OCI-LY7 (cell line): Measurements from ENCODE around the gene GRB10. TPM values are rescaled to one million over a fixed set of nuclear protein-coding genes. Genes with fewer than 3 reads are reported as not detected.
"Not testable (repeated sequence)": the region's sequence is repeated elsewhere in the genome, so short reads cannot be mapped to it uniquely, and the experiment has no call there.

Experiments
- BruUV-seq: library from RNA; stranded (reverse); fragments of 400-500 nt; replicated peaks from 2 replicates; lab custom pipeline; 2021; lab: Mats Ljungman, UMichigan
- CTCF ChIA-PET: fragments of 300-600 bp; sonication (Branson Sonifier 250); formaldehyde crosslinking; loops from one replicate; lab custom pipeline; 2022; ENCODE audit warnings: antibody characterized with exemption; ENCODE audit not compliant: unreplicated experiment; lab: Charles Lee
- POLR2A ChIA-PET: fragments of 300-600 bp; sonication (Branson Sonifier 250); formaldehyde crosslinking; loops from one replicate; lab custom pipeline; 2022; ENCODE audit warnings: antibody characterized with exemption; lab: Charles Lee
- DNase-seq: peaks from one replicate; pipeline ENCODE4 v3.0.0-alpha.2; 2015; ENCODE audit warnings: low spot score
- H2AFZ ChIP-seq: fragments of 200-600 bp; sonication (generic), shearing (Covaris generic); 2 replicates; pipeline ENCODE4 v1.6.1; 2014; ENCODE audit warnings: mild to moderate bottlenecking, antibody characterized with exemption, low read length, moderate library complexity
- H3K27ac ChIP-seq: fragments of 200-600 bp; sonication (generic); 2 replicates; pipeline ENCODE4 v1.5.1; 2014; ENCODE audit warnings: mixed run types, low read depth, mild to moderate bottlenecking, moderate library complexity, low read length, inconsistent platforms; ENCODE audit not compliant: poor library complexity, severe bottlenecking
- H3K36me3 ChIP-seq: fragments of 200-600 bp; sonication (generic); 2 replicates; pipeline ENCODE4 v1.6.1; 2014; ENCODE audit warnings: mild to moderate bottlenecking, antibody characterized with exemption, low read length, moderate library complexity, mixed read lengths; ENCODE audit not compliant: insufficient read depth
- H3K4me1 ChIP-seq: fragments of 200-600 bp; sonication (generic); 2 replicates; pipeline ENCODE4 v1.5.1; 2014; ENCODE audit warnings: mild to moderate bottlenecking, low read length; ENCODE audit not compliant: insufficient read depth, poor library complexity, severe bottlenecking
- H3K4me2 ChIP-seq: fragments of 200-600 bp; sonication (generic); 2 replicates; pipeline ENCODE4 v1.6.1; 2014; ENCODE audit warnings: mild to moderate bottlenecking, low read length
- H3K4me3 ChIP-seq: fragments of 200-600 bp; sonication (generic); 2 replicates; pipeline ENCODE4 v1.5.1; 2014; ENCODE audit warnings: mild to moderate bottlenecking, low read depth, low read length; ENCODE audit not compliant: poor library complexity, severe bottlenecking
- H3K79me2 ChIP-seq: fragments of 200-600 bp; sonication (generic); 2 replicates; pipeline ENCODE4 v1.6.1; 2016; ENCODE audit warnings: low read depth, mild to moderate bottlenecking, low read length, moderate library complexity, mixed read lengths; ENCODE audit not compliant: insufficient read depth
- H3K9me2 ChIP-seq: fragments of 200-600 bp; sonication (generic); 2 replicates; pipeline ENCODE4 v1.6.1; 2016; ENCODE audit warnings: mild to moderate bottlenecking, low read length, mixed read lengths; ENCODE audit not compliant: insufficient read depth
- H3K9me3 ChIP-seq: fragments of 200-600 bp; sonication (generic); 2 replicates; pipeline ENCODE4 v1.6.1; 2014; ENCODE audit warnings: mild to moderate bottlenecking, mixed run types, low read length, mixed read lengths
- H4K20me1 ChIP-seq: fragments of 200-600 bp; sonication (generic); 2 replicates; pipeline ENCODE4 v1.6.1; 2014; ENCODE audit warnings: mild to moderate bottlenecking, antibody characterized with exemption, low read length, moderate library complexity, mixed read lengths; ENCODE audit not compliant: insufficient read depth
- EZH2phosphoT487 ChIP-seq: fragments of 200-600 bp; sonication (generic); IDR thresholded peaks from 2 replicates; pipeline ENCODE4 v1.6.1; 2018; ENCODE audit warnings: low read depth, borderline replicate concordance, mild to moderate bottlenecking, mixed run types, antibody characterized with exemption, low read length, moderate library complexity, mixed read lengths
- intact Hi-C: fragments of 100-400 bp; cut with micrococcal nuclease; formaldehyde crosslinking; loops from one replicate; pipeline ENCODE4 v1.10.0; 2022; ENCODE audit not compliant: unreplicated experiment
- total RNA-seq, 2 experiments: library from RNA; depleted of rRNA in 1 of 2; stranded (reverse); fragments of >200 nt in 1 of 2; shearing (Covaris generic) in 1 of 2; gene quantifications; 2 replicates each; pipeline ENCODE4 v1.2.3, GENCODE V29; 2014 to 2022
- TF ChIP-seq, protein P1 (sequence below): fragments of 200-600 bp; sonication (generic); conservative IDR thresholded peaks from 2 replicates; pipeline ENCODE4 v1.5.1; 2014; ENCODE audit warnings: mild to moderate bottlenecking, antibody characterized with exemption, low read length, moderate library complexity, mixed read lengths

Gene GRB10
- total RNA-seq, 2 experiments from 2014 or later = not detected

DNA sequence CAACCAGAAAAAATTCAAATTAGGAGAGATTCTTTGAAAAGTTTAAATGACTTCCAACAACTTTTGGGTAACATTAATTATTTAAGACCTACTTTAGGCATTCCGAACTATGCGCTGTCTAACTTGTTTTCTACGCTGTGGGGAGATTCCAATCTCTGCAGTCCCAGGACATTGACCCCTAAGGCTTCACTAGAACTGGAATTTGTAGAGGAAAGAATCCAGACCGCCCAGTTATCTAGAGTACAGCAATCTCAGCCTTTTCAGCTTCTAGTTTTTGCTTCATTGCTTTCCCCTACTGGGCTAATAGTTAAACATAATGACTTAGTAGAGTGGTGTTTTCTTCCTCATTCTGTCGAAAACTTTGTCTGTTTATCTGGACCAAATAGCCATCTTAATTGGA lies 202.6 kb downstream of the GRB10 start:
- H3K9me3 ChIP-seq = no peaks in the 10 kb centered on the region
- no peaks in the 10 kb centered on the region for H3K4me1 ChIP-seq
- ChIA-PET CTCF (no interaction called here), POLR2A (no interaction called here)
- no peak overlapping the region for H3K27ac ChIP-seq
- no TSS peak for BruUV-seq
- no peak overlapping the region for H3K4me3 ChIP-seq
- H2AFZ ChIP-seq = no peak overlapping the region
- no peak overlapping the region for H3K4me2 ChIP-seq
- no peaks in the 10 kb centered on the region for H4K20me1 ChIP-seq
- H3K36me3 ChIP-seq = no peaks in the 10 kb centered on the region
- no peaks in the 10 kb centered on the region for H3K9me2 ChIP-seq
- no peaks in the 10 kb centered on the region for H3K79me2 ChIP-seq
- no peak for DNase-seq
- no peak for TF ChIP-seq EZH2phosphoT487
- TF ChIP-seq, protein P1, sequence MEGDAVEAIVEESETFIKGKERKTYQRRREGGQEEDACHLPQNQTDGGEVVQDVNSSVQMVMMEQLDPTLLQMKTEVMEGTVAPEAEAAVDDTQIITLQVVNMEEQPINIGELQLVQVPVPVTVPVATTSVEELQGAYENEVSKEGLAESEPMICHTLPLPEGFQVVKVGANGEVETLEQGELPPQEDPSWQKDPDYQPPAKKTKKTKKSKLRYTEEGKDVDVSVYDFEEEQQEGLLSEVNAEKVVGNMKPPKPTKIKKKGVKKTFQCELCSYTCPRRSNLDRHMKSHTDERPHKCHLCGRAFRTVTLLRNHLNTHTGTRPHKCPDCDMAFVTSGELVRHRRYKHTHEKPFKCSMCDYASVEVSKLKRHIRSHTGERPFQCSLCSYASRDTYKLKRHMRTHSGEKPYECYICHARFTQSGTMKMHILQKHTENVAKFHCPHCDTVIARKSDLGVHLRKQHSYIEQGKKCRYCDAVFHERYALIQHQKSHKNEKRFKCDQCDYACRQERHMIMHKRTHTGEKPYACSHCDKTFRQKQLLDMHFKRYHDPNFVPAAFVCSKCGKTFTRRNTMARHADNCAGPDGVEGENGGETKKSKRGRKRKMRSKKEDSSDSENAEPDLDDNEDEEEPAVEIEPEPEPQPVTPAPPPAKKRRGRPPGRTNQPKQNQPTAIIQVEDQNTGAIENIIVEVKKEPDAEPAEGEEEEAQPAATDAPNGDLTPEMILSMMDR = no peak
- intact Hi-C loops = no loop called here

- H3K9me2 ChIP-seq, H3K79me2 ChIP-seq, intact Hi-C loops, DNase-seq, H3K4me2 ChIP-seq, POLR2A ChIA-PET, CTCF ChIA-PET, BruUV-seq, H3K4me1 ChIP-seq, H3K36me3 ChIP-seq, H3K9me3 ChIP-seq, H3K4me3 ChIP-seq, H4K20me1 ChIP-seq, H2AFZ ChIP-seq, H3K27ac ChIP-seq: not testable (repeated sequence)
Measured at GRCh38 chr7:50578105-50578504, 204.6 kb downstream of the GRB10 start.

DNA sequence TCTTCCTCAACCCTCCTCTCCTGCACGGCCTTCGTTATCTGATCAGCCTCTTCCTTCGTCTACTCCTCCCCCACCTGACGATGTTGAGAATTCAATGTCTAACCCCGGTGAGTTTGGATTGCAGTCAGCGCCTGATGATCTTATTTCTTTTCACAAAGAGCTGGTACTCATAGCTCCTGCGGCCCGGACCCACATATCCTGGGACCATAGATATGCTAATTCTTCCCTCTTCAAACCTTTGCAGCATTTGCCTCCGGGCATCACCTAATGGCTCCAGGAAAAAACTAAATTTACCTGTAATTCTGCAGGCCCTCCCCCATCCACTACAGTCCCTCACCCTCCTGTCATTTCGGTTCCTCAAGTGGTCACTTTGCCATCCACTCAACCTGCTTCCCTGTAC lies 205.1 kb downstream of the GRB10 start:
- TF ChIP-seq EZH2phosphoT487 = no peak
- TF ChIP-seq, protein P1 = no peak
- H4K20me1 ChIP-seq = no peaks in the 10 kb centered on the region
- POLR2A ChIA-PET = no interaction called here
- H3K27ac ChIP-seq = no peak overlapping the region
- H2AFZ ChIP-seq = no peak overlapping the region
- H3K9me3 ChIP-seq = no peaks in the 10 kb centered on the region
- no peak for DNase-seq
- intact Hi-C loops = no loop called here
- no peaks in the 10 kb centered on the region for H3K9me2 ChIP-seq
- no peaks in the 10 kb centered on the region for H3K79me2 ChIP-seq
- H3K4me3 ChIP-seq = no peak overlapping the region
- no TSS peak for BruUV-seq
- no peaks in the 10 kb centered on the region for H3K4me1 ChIP-seq
- CTCF ChIA-PET = no interaction called here
- H3K36me3 ChIP-seq = no peaks in the 10 kb centered on the region
- H3K4me2 ChIP-seq = no peak overlapping the region

- H3K79me2 ChIP-seq, H3K9me2 ChIP-seq, H2AFZ ChIP-seq, H3K36me3 ChIP-seq, H3K4me2 ChIP-seq, intact Hi-C loops, H3K4me1 ChIP-seq, DNase-seq, H4K20me1 ChIP-seq, H3K9me3 ChIP-seq, H3K27ac ChIP-seq, BruUV-seq, CTCF ChIA-PET, H3K4me3 ChIP-seq: not testable (repeated sequence)
- POLR2A ChIA-PET = interaction anchor here (0.7 kb wide), 1 partner anchor 17 kb away, joined by 3 read pairs; no protein-coding TSS in a partner anchor
Measured at GRCh38 chr7:50576388-50576787, 206.3 kb downstream of the GRB10 start.
